A549 (cell line): ENCODE results near the gene LMAN1L.

Experiments
- CBX2 ChIP-seq: fragments of 200-600 bp; sonication (generic); IDR thresholded peaks from 2 replicates; pipeline ENCODE4 v1.6.1; 2016; ENCODE audit warnings: low read depth, mild to moderate bottlenecking, borderline replicate concordance
- TF ChIP-seq, protein P1 (sequence below): fragments of >200 bp; sonication (Bioruptor Twin); formaldehyde crosslinking; IDR thresholded peaks from 3 replicates; pipeline ENCODE4 v1.5.1; 2016

DNA sequence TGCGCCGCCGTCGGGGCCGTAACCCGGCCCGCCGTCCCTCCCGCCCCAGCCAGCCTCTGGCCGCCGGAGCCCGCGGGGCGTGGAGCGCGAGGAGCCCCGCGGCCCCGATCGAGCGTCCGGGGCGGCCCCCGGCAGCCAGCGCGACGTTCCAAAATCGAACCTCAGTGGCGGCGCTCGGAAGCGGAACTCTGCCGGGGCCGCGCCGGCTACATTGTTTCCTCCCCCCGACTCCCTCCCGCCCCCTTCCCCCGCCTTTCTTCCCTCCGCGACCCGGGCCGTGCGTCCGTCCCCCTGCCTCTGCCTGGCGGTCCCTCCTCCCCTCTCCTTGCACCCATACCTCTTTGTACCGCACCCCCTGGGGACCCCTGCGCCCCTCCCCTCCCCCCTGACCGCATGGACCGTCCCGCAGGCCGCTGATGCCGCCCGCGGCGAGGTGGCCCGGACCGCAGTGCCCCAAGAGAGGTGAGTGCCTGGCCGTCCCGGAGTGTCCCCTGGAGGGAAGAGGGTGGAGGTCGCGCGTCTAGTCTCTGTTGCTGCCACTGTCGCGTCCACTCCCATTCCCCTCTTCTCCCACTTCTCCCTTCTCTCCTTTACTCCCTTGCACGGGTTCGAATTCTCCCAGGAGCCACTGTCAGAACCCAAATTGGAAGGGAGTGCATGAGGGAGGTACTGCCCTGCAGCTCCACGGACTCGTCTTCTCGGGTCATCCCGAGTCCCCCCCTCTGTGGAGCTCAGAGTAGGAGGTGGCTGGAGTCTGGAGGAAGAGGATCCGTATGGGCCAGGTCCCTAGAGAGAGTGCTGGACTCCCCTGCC lies 30.2 kb upstream of the LMAN1L start:
- TF ChIP-seq, protein P1, sequence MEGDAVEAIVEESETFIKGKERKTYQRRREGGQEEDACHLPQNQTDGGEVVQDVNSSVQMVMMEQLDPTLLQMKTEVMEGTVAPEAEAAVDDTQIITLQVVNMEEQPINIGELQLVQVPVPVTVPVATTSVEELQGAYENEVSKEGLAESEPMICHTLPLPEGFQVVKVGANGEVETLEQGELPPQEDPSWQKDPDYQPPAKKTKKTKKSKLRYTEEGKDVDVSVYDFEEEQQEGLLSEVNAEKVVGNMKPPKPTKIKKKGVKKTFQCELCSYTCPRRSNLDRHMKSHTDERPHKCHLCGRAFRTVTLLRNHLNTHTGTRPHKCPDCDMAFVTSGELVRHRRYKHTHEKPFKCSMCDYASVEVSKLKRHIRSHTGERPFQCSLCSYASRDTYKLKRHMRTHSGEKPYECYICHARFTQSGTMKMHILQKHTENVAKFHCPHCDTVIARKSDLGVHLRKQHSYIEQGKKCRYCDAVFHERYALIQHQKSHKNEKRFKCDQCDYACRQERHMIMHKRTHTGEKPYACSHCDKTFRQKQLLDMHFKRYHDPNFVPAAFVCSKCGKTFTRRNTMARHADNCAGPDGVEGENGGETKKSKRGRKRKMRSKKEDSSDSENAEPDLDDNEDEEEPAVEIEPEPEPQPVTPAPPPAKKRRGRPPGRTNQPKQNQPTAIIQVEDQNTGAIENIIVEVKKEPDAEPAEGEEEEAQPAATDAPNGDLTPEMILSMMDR, result no peak
- TF ChIP-seq CBX2, result no peak
